ENCODE results near the gene PEDS1.

PEDS1 gene

GRCh38 chr20:50165684-50166554 is 12.4 kb upstream of the PEDS1 start:
- in situ Hi-C loops (cut with MboI; ENCODE audit: low sequenced_read_pairs) = loop anchor here (10.0 kb wide), 1 partner anchor 191 kb away; no protein-coding TSS in a partner anchor

DNA sequence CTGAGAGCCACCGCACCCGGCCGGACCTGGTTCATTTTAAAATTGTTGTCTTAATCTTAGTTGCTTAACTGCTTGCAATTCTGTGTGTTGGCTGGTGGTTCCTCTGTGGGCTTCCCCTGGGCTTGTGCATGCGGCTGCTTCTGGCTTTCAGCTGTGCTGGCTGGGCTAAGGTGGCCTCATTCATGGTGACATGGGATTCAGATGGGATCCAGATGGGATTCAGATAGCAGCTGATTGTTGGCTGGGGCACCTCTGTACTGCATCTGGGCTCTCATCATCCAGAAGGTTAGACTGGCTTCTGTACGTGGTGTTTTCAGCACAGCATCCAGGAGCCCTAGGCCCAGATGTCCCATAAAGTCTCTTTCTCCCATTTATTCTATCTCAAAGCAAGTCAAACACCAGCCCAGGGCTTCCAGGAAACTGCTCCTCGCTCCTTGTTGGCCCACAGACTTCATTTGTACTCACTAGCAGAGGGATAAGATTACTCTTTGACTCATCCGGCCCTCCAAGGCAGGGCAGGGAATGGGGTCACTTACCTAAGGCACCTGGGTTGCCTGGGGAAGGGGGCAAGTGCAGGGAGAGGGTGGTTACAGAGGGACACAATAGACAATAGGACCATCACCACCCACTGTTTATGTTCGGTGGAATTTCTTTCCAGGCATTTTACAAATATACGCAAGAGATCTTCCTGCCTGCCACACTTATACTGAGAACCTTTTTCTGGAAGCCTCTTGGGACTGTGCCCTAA is 10.2 kb upstream of the PEDS1 start:
- in situ Hi-C loops (cut with MboI; ENCODE audit: low sequenced_read_pairs) = loop anchor here (10.0 kb wide), 1 partner anchor 189 kb away; no protein-coding TSS in a partner anchor

DNA sequence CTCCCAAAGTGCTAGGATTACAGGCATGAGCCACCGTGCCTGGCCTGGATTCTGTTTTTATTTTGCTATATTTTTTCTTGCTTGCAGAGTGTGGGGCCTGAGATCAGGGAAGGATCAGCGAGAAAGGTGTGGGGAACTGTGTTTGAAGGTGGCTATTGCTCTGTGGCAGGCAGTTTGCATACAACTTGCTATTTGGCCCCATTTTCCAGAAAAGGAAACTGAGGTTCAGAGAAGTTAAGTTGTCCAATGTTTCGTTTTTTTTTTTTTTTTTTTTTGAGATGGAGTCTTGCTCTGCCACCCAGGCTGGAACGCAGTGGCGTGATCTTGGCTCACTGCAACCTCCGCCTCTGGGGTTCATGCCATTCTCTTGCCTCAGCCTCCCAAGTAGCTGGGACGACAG is 8.0 kb upstream of the PEDS1 start:
- in situ Hi-C loops (cut with MboI; ENCODE audit: low sequenced_read_pairs) = loop anchor here (10.0 kb wide), 1 partner anchor 187 kb away; no protein-coding TSS in a partner anchor

DNA sequence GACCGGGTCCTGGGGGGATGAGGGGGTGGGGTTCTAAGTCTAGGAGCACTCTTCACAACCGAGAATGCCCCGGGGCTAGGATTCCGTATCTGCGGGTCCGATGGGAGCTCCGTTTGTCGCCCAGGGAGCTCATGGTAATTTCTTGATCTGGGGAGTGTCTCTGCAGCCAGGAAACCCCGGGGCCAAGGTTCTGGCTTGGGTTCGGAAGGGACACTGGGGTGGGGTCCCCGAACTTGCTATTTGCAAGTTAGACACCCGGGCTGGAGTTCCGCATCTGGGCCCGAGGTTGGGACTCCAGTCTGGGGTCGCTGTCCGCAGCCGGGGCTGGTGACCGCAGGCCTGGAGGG is 397 bp downstream of the PEDS1 start:
- in situ Hi-C loops (cut with MboI; ENCODE audit: low sequenced_read_pairs) = no loop called here

- in situ Hi-C loops (cut with MboI; ENCODE audit: low sequenced_read_pairs) = no loop called here
These were observed 950 bp downstream of the PEDS1 start for GRCh38 chr20:50152394-50153152.

- in situ Hi-C loops (cut with MboI; ENCODE audit: low sequenced_read_pairs) = no loop called here
These were observed 2.3 kb downstream of the PEDS1 start for GRCh38 chr20:50151034-50151743.

DNA sequence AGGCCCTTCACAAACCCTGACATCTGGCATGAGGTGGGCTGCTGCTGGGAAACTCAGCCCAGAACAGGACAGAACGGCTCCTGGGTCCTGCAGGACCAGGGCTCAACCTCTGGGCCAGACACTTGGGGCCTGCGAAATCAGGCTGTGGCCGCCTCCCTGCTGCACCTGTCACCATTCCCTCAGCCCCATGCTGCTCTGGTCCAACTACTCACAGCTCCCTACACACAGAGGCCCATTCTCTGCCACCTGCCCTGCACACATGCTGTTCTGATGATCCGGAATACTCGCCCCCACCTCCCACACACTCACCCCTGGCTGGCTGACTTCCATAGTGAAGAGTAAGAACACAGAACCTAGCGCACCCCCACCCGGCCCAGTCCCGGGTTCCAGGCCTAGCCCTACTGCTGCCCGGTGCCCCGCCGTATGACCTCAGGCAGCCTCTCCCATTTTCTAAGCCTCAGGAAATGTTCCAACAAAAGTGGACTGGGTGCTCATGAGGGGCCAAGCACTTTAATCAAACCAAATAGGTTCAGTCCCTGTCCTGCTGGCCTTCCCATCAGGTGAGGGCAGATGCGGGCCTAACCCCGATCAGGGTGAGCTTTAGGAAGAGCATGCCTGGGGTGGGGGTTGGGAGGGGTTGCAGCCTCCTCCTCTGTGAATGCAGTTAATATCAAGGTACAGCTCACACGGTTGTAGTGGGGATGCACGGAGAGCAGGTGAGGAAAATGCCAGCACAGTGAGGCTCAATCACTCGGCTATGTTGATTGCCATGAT is 3.9 kb downstream of the PEDS1 start:
- in situ Hi-C loops (cut with MboI; ENCODE audit: low sequenced_read_pairs) = no loop called here

- in situ Hi-C loops (cut with MboI; ENCODE audit: low sequenced_read_pairs) = no loop called here
These were observed 6.5 kb downstream of the PEDS1 start for GRCh38 chr20:50146732-50147662.

DNA sequence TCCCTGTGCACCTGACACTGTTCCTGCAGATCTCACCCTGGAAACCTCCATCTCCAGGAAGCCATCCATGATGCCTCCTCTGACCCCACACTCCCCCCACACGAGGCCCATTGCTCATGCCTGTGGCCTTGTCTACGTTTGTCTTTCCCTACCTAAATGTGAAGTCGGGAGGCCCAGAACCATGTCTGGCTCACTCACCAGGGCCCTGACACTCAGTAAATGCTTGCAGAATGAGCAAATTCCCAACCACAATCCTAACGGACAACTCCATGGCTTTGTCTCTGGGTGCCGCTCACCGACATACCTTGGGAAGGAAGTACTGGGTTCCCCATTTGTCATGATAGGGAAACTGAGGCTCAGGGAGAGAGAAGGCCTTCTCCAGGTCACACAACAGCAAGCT is 7.3 kb downstream of the PEDS1 start:
- in situ Hi-C loops (cut with MboI; ENCODE audit: low sequenced_read_pairs) = no loop called here

GRCh38 chr20:50145566-50145965 is 8.0 kb downstream of the PEDS1 start:
- in situ Hi-C loops (cut with MboI; ENCODE audit: low sequenced_read_pairs) = no loop called here

- in situ Hi-C loops (cut with MboI; ENCODE audit: low sequenced_read_pairs) = no loop called here
These were observed 9.2 kb downstream of the PEDS1 start for GRCh38 chr20:50144362-50144761.

GRCh38 chr20:50142812-50143211 is 10.7 kb downstream of the PEDS1 start:
- in situ Hi-C loops (cut with MboI; ENCODE audit: low sequenced_read_pairs) = no loop called here

DNA sequence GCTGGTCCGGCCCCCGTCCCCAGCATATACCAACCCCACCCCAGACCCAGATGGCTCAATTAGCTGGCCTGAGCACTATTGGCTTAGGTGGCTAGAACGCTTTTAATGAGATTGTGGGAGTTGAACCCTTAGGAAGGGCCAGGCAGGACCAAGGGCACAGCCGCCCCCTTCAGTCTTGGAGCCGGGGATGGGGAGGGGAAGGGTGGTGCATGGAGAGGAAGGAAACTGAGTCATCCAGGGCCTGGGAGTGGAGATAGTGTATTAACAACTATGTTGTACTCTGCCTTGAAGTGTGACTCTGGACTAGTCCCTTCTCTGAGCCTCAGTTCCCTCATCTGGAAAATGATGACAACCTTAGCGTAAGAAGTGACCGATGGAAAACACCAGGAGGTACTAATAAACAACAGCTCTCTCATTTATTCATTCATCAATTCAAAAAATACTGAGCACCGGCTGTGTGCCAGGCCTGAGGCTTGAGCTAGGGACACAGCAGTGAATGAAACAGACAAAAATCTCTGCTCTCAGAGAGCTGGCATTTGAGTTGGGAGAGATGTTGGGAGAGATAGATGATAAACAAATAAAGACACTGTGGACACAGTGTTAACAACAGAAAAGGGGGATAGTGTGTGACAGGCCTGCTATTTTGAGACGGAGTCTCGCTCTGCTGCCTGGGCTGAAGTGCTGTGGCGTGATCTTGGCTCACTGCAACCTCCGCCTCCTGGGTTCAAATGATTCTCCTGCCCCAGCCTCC is 11.5 kb downstream of the PEDS1 start:
- in situ Hi-C loops (cut with MboI; ENCODE audit: low sequenced_read_pairs) = no loop called here

GRCh38 chr20:50141018-50141675 is 12.4 kb downstream of the PEDS1 start:
- in situ Hi-C loops (cut with MboI; ENCODE audit: low sequenced_read_pairs) = no loop called here

DNA sequence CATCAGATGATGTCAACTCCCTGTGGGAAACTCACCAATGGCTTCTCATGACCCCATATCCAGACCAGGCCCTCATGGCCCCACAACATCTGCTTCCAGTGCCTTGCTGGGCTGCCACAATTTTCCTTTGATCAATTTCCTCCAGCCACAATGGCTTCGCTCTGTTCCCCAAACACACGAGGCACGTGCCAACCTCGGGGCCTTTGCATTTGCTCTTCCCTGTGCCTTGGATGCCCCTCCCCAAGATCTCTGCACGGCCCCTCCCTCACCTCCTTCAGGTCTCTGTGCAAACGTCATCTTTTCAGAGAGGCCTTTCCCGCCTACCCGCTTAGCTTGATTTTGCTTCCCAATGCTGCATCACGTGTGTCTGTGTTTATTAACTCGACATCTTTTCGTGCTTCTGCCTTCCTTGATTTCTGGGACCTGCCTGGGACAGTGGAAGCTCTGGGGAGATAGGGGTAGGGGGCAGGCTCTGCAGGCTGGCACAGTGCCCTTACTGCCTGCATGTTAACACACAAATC is 13.1 kb downstream of the PEDS1 start:
- in situ Hi-C loops (cut with MboI; ENCODE audit: low sequenced_read_pairs) = no loop called here

DNA sequence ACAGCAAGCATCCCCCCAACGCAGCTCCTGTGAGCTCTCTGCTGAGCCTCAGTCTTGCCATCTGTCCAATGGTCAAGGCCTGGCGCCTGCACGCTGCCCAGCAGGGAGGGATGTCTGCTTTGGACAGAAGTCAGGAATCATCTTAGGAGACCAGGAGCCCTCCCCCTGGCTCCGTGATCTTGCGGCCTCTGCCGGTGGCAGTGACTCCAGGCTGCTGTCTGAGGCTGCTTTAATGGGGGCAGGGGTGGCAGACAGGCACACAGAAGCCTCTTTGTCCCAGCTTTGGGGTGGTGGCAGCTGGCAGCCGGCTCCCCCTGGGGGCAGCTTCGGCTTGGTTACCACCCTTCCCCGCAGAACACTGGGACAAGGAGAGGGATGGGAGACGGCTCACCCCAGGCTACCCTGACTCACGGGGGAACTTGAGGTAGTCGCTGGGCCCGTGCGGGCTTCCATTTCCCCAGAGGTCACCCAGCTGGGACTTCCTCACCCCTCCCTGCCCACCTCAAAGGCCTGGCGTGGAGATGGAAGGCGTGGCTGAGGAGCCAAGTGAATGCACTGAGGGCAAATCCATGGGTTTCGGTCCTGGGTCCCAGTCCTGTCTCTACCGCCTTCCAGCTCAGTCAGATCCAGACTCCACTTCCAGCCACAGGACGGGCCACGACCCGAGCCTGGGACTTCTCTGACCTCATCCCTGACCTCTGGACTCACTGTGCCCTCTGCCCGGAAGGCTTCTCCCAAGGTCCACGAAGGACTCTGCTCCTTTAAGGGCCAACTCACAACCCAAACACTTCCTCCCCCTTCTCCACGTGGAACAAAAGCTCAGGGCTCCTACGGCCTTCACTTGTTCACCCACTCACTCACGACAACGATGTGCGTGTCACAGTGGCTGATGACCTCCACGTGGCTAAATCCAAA is 14.8 kb downstream of the PEDS1 start:
- in situ Hi-C loops (cut with MboI; ENCODE audit: low sequenced_read_pairs) = no loop called here

Measured in HL-60/S4 treated with retinoic acid at 250 ng/mL for 4 days and 3 days (cell line).